Breast epithelium (tissue), 4 donors: ENCODE measurements around the gene ECD. TPM values are rescaled to one million over a fixed set of nuclear protein-coding genes. Genes with fewer than 3 reads are reported as not detected.

Experiments used
- DNase-seq, 2 donors: peaks; one replicate each; pipeline ENCODE4 v3.0.0-alpha.2; 2019; ENCODE audit warnings: low spot score in 2 of 2
- H3K27ac ChIP-seq, 2 donors: fragments of 200-600 bp; sonication (generic) in 1 of 2; one replicate each; pipeline ENCODE4 v1.5.1; 2016 to 2019; ENCODE audit warnings: mild to moderate bottlenecking in 1 of 2
- H3K27me3 ChIP-seq, 2 donors: fragments of 200-600 bp; sonication (generic) in 1 of 2; one replicate each; pipeline versions ENCODE4 v1.5.1 to v1.6.0; 2017 to 2019; ENCODE audit warnings: control low read depth in 1 of 2, mild to moderate bottlenecking in 1 of 2
- H3K36me3 ChIP-seq: fragments of 200-600 bp; one replicate; pipeline ENCODE4 v1.5.1; 2019
- H3K4me1 ChIP-seq, 2 donors: fragments of 200-600 bp; sonication (generic); one replicate each; pipeline ENCODE4 v1.5.1; 2016 to 2019; ENCODE audit warnings: control low read depth in 1 of 2
- H3K4me3 ChIP-seq, 3 donors: fragments of 200-600 bp; sonication (generic); 1 replicate in 2 of 3; 2 replicates in 1 of 3; pipeline ENCODE4 v1.5.1; 2016 to 2019; ENCODE audit warnings: mild to moderate bottlenecking in 3 of 3, moderate library complexity in 2 of 3
- H3K9me3 ChIP-seq, 2 donors: fragments of 200-600 bp; sonication (generic) in 1 of 2; one replicate each; pipeline ENCODE4 v1.5.1; 2016 to 2019; ENCODE audit warnings: control low read depth in 1 of 2
- POLR2A ChIP-seq: fragments of 450-650 bp; IDR thresholded peaks from one replicate; pipeline ENCODE4 v1.6.1; 2016; ENCODE audit warnings: antibody characterized with exemption, mild to moderate bottlenecking, moderate library complexity
- POLR2AphosphoS5 ChIP-seq, 3 donors: sonication (generic); formaldehyde crosslinking; IDR thresholded peaks; one replicate each; pipeline ENCODE4 v1.6.1; 2017; ENCODE audit warnings: antibody characterized with exemption in 3 of 3
- intact Hi-C: fragments of 100-400 bp; cut with DNase I; formaldehyde crosslinking; loops from one replicate; pipeline ENCODE4 v1.15.1; 2023; ENCODE audit warnings: low total_unique reads
- total RNA-seq, 3 donors: library from RNA; depleted of rRNA; stranded (reverse); fragments of >200 nt; gene quantifications; one replicate each; pipeline ENCODE4 v1.1.0, GENCODE V29; 2016
- TF ChIP-seq, protein P1 (sequence below), 3 donors: fragments of 450-650 bp; IDR thresholded peaks; one replicate each; pipeline ENCODE4 v1.5.1; 2016 to 2017; ENCODE audit warnings: antibody characterized with exemption in 3 of 3, mild to moderate bottlenecking in 3 of 3, moderate library complexity in 3 of 3

ECD gene
- total RNA-seq, 3 donors from 2014 or later, result 34.9 to 49.2 (median 39.3) TPM

DNA sequence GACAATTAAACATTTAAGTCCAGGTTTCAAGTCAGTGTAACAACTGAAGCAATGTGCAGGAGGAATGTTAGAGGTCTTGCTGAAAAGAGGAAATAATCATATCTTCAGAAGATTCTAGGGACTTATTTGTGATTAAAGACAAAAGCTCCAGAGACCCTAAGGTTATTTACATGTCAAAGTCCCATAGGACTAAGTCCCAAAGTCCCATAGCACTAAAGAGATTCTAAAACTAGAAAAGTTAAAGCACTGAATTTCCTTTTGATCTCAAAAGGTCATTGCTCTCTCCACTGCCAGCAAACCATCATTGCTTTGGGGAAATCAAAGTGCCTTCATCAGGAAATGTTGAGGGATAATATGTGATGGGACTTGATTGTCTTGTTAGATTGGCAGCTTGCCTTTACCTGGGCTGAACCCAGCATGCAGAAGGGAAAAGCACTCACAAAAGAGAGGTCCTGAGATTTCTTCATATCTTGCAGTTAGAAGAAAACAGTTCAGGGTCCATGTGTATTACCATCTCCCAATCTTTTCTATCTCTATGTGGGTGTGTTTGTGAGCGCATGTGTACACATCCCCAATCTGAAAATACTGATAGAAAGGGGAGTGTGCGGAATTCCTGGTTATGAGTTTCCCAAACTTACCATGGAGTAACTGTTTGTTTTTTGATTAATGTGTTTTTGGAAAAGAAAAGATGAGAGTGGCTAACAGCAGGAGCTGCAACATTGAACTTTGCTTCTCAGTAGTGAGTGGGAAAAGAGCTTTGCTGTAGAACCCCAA, 35.7 kb downstream of the ECD start:
- H3K27ac ChIP-seq, result peak overlapping the region in 1 of 2 donors; percentile 60
- no peaks in the 10 kb centered on the region for H3K9me3 ChIP-seq
- no peak for DNase-seq
- no peaks in the 10 kb centered on the region for H3K27me3 ChIP-seq
- peaks cover 0 to 4% of the 10 kb centered on the region in 2 donors for H3K4me1 ChIP-seq
- no peaks in the 10 kb centered on the region for H3K36me3 ChIP-seq
- intact Hi-C loops, result no loop called here
- no peak overlapping the region for H3K4me3 ChIP-seq
- TF ChIP-seq POLR2A (no peak), POLR2AphosphoS5 (IDR thresholded peaks at IDR 0.05) (no peak)
- TF ChIP-seq, protein P1, sequence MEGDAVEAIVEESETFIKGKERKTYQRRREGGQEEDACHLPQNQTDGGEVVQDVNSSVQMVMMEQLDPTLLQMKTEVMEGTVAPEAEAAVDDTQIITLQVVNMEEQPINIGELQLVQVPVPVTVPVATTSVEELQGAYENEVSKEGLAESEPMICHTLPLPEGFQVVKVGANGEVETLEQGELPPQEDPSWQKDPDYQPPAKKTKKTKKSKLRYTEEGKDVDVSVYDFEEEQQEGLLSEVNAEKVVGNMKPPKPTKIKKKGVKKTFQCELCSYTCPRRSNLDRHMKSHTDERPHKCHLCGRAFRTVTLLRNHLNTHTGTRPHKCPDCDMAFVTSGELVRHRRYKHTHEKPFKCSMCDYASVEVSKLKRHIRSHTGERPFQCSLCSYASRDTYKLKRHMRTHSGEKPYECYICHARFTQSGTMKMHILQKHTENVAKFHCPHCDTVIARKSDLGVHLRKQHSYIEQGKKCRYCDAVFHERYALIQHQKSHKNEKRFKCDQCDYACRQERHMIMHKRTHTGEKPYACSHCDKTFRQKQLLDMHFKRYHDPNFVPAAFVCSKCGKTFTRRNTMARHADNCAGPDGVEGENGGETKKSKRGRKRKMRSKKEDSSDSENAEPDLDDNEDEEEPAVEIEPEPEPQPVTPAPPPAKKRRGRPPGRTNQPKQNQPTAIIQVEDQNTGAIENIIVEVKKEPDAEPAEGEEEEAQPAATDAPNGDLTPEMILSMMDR (IDR thresholded peaks at IDR 0.05), result no peak

DNA sequence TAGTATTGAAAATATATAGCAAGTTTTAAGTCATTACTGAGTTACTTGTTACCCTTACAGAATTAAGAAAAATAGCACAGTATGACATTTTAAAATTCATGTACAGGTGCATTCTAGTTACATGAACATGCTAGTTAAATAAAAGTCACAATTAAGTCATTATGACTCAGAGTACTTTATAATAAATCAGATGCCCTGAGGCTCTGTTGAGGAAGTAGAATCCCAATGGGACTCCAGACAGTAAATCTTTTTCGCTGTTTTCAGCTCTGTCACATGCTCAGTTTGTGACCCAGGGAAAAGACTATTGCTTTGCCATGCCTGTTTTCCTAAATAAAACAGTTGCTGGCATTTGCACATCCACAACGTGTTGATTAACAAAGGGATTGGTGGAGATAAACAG, 36.5 kb downstream of the ECD start:
- Histone ChIP-seq H3K27ac (peak overlapping the region; percentile 52 to 60), H3K27me3 (no peaks in the 10 kb centered on the region), H3K4me1 (peaks cover 0 to 4% of the 10 kb centered on the region in 2 donors), H3K4me3 (no peak overlapping the region), H3K9me3 (no peaks in the 10 kb centered on the region), H3K36me3 (no peaks in the 10 kb centered on the region)
- TF ChIP-seq POLR2AphosphoS5 (IDR thresholded peaks at IDR 0.05) (no peak), POLR2A (no peak)
- TF ChIP-seq, protein P1 (IDR thresholded peaks at IDR 0.05), result no peak
- DNase-seq, result no peak
- intact Hi-C loops, result no loop called here

- no peaks in the 10 kb centered on the region for H3K36me3 ChIP-seq
- no peak overlapping the region for H3K27ac ChIP-seq
- intact Hi-C loops, result no loop called here
Observed at GRCh38 chr10:73126343-73126742, 41.5 kb downstream of the ECD start.

GRCh38 chr10:73119952-73120351, 47.9 kb downstream of the ECD start:
- DNase-seq, result no peak
- Histone ChIP-seq H3K36me3 (no peaks in the 10 kb centered on the region), H3K4me1 (no peaks in the 10 kb centered on the region), H3K27me3 (no peaks in the 10 kb centered on the region), H3K27ac (no peak overlapping the region), H3K9me3 (no peaks in the 10 kb centered on the region), H3K4me3 (no peak overlapping the region)
- intact Hi-C loops, result no loop called here
- TF ChIP-seq POLR2AphosphoS5 (IDR thresholded peaks at IDR 0.05) (no peak), POLR2A (no peak)
- TF ChIP-seq, protein P1 (IDR thresholded peaks at IDR 0.05), result no peak

More at GRCh38 chr10:73126343-73126742, 41.5 kb downstream of the ECD start:
- H3K27me3 ChIP-seq, result no peaks in the 10 kb centered on the region
- H3K4me1 ChIP-seq, result peaks cover 0 to 1% of the 10 kb centered on the region in 2 donors
- H3K9me3 ChIP-seq, result no peaks in the 10 kb centered on the region
- TF ChIP-seq POLR2A (no peak), POLR2AphosphoS5 (IDR thresholded peaks at IDR 0.05) (no peak)
- TF ChIP-seq, protein P1 (IDR thresholded peaks at IDR 0.05), result no peak
- no peak for DNase-seq
- no peak overlapping the region for H3K4me3 ChIP-seq

DNA sequence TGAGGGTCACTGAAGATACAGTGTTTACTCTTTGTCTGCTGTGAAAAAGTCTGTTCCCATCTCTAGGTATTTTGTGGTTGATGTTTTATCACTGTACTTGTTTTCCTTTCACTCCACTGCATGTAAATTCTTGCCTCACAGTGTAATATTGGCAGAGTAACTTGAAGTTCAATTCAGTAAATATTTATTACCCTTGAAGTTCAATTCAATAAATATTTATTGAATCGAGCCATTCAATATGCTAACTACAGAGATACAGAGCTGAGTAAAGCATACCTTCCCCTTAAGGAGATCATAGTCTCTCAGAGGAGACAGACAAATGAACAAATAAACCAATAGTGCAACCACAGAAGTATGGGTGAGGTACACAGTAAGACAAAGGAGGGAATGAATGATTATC, 48.4 kb downstream of the ECD start:
- no peak overlapping the region for H3K4me3 ChIP-seq
- H3K27me3 ChIP-seq, result no peaks in the 10 kb centered on the region
- no peak for DNase-seq
- intact Hi-C loops, result no loop called here
- TF ChIP-seq POLR2A, result no peak
- TF ChIP-seq POLR2AphosphoS5 (IDR thresholded peaks at IDR 0.05), result no peak
- TF ChIP-seq, protein P1 (IDR thresholded peaks at IDR 0.05), result no peak
- no peak overlapping the region for H3K27ac ChIP-seq
- no peaks in the 10 kb centered on the region for H3K36me3 ChIP-seq
- H3K4me1 ChIP-seq, result no peaks in the 10 kb centered on the region
- no peaks in the 10 kb centered on the region for H3K9me3 ChIP-seq
